Measurements from ENCODE around the gene RPS5.

- TF ChIP-seq CTCF (conservative IDR thresholded peaks at IDR 0.05) (no peak), ZFX (IDR thresholded peaks at IDR 0.05) (peak; percentile 34; the same call in 1 of the 2 replicates)
Measured at GRCh38 chr19:58400316-58400915, 13.3 kb downstream of the RPS5 start.
